Prostate gland (tissue), 2 donors: ENCODE data around the gene WDFY2.

Experiments
- CTCF ChIP-seq, 4 experiments: fragments of 200-600 bp in 2 of 4; fragments of 450-650 bp in 2 of 4; sonication (generic) in 2 of 4; IDR thresholded peaks; 1 replicate in 3 of 4; 2 replicates in 1 of 4; pipeline ENCODE4 v1.5.1; 2016 to 2019; ENCODE audit warnings: antibody characterized with exemption in 4 of 4, mild to moderate bottlenecking in 2 of 4, moderate library complexity in 2 of 4
- POLR2AphosphoS5 ChIP-seq: sonication (generic); formaldehyde crosslinking; IDR thresholded peaks from one replicate; pipeline ENCODE4 v1.6.1; 2017; ENCODE audit warnings: antibody characterized with exemption

- no peak for TF ChIP-seq CTCF (IDR thresholded peaks at IDR 0.05)
- TF ChIP-seq POLR2AphosphoS5: no peak
Observed at GRCh38 chr13:51811920-51812451, 227.7 kb downstream of the WDFY2 start.
